ENCODE results near the gene ATP9A.
"Not testable (repeated sequence)": the region's sequence is repeated elsewhere in the genome, so short reads cannot be mapped to it uniquely, and the experiment has no call there.

Gene ATP9A

DNA sequence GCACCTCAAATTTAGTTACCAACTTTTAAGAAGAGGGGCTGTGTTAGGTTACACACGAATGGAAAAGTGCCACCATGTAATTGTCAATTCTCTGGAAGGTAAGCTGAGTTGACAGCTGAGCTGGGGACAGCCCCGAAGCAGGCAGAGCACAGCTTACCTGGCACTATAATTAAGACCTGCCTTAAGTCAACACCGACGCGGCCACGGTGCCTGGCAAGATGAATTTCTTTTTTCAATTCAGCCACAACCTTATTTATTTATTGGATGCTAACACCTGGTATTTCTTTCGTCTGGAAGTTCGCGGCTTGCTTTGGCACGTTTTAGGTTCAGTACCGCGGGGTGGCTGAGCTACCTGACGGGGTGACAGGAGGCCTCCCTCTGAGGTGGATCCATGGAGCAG is 185.1 kb downstream of the ATP9A start:
- DNase-seq: no peak

DNA sequence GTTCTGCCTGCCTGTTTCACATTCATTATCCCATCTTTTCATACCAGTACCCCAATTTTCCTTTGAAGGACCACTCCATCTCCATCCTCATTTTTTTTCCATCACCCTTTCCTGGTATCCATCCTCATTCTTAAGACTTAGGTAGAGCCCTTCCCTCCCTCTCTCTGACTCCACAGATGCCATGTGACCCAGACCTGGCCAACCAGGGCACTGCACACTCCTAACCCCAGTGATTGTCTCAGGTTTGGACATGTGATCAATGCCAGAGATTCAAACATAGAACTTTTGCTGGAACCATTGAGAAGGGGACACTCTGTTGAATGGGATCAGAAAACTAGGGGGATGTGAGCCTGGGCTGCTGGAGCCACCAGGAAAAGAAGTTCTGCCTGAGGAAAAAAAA is 186.6 kb downstream of the ATP9A start:
- intact Hi-C loops (cut with DNase I): no loop called here
- no peak for DNase-seq

More for the DNA sequence above, 185.1 kb downstream of the ATP9A start:
- intact Hi-C loops (cut with DNase I): no loop called here

DNA sequence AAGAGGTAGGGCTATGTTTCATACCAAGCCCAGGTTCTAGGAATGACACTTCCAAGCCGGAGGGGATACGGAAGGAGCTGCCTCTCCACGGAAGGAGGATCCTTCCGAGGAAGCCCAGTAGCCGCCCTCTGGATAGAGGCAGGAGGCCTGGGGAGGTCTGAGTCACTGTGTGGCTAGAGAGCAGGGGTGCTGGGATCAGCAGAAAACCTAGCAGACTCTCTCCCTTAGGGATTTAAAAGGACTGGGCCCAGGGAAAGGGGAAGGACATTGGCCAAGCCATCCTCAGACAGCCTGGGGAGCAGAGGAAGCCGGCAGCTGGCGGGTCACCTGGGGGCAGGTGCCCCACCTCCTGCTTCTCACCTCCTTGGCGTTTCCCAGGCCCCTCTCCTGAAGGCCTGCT is 189.1 kb downstream of the ATP9A start:
- no peak for DNase-seq
- intact Hi-C loops (cut with DNase I): no loop called here

DNA sequence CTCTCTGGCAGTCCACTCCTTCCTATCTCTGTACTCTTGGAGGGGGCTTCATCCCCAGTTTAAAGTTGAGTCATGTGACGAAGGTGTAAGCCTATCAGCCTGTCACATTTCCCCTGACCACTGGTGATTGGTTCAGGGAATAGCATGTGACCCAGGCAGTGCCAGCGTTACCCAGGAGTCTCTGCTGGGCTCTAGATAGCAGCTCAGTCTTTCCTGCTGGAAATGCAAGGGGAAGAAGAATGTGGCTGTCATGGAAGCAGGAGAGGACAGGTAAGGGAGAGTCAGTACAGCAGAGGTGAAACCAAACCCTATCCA is 190.1 kb downstream of the ATP9A start:
- intact Hi-C loops (cut with DNase I): no loop called here
- no peak for DNase-seq

DNA sequence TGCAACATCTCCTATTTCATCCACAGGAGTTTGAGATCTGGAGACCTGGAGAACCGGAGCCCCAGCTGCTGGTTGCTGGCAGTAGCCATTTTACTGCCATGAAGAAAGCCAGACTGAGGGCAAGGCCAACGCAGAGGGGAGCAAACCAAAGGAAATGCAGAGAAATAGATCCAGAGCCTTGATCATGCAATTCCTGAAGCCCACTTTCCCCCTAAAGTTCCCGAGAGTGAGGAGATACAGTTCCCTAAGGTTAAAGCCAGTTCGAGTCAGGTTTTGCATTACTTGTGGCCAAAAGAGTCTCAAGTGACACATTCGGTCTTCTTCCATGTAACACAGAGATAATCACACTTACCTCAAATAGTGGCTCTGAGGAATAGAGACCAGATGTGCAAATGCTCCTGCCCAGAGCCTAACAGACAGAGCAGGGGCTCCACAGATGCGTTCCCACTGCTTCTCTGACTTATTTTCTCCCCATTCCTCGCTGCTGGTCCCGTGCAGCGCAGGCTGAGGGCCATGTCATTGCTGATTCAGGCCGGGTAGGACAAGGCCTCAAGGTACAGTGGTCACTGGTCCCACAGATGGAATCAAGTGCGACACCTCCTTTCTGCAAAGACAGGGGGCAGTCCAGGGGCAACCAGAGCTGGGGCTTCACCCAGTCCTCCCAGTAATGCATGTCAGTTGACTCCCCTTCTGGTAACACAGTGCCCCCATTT is 190.6 kb downstream of the ATP9A start:
- intact Hi-C loops (cut with DNase I): no loop called here
- DNase-seq: no peak

DNA sequence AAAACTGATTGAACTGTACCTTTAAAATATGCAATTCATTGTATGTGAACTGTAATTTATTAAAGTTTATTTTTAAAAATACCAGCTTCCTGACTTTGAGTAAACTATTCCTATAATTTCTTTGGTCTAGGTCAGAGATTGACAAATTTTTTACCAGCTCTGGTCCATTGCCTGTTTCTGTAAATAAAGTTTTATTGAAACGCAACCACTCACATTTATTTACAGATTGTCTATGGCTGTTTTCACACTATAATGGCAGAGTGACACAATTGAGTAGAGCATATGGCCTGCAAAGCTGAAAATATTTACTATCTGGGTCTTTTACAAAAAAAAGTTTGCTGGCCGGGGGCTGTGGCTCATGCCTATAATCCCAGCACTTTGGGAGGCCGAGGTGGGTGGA is 192.7 kb downstream of the ATP9A start:
- no peak for DNase-seq
- intact Hi-C loops (cut with DNase I): no loop called here

DNA sequence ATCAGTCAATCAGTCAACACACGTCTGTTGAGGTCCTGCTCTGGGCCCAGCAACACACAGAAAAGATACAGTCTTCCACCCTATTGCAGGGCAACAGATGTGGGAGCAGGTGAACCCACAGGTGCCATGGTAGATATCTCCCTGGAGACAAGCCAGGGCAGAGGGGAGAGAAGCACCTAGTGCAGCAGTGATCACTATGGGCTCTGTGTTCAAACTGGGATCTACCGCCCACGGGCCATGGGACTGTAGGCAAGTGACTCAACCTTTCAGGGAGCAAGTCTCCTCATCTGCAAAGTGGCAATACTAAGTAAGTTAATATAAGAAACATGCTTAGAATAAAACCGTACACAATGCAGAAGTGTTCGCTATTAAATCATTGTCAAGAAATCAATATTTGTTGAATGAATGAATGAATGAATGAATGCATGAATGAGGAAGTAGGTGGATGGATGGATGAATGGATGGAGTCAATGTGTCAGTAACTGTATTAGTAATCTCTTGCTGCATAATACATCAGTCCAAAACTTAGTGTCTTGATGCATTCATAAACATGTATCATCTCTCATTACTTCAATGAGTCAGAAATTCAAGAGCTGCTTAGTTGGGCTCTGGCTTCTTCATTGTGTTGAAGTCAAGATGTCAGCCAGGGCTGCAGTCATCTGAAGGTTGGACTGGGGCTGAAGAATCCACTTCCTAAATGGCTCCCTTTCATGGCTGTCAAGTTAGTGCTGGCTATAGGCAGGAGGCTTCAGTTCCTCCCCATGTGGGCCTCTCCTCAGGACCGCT is 193.7 kb downstream of the ATP9A start:
- intact Hi-C loops (cut with DNase I): no loop called here

DNA sequence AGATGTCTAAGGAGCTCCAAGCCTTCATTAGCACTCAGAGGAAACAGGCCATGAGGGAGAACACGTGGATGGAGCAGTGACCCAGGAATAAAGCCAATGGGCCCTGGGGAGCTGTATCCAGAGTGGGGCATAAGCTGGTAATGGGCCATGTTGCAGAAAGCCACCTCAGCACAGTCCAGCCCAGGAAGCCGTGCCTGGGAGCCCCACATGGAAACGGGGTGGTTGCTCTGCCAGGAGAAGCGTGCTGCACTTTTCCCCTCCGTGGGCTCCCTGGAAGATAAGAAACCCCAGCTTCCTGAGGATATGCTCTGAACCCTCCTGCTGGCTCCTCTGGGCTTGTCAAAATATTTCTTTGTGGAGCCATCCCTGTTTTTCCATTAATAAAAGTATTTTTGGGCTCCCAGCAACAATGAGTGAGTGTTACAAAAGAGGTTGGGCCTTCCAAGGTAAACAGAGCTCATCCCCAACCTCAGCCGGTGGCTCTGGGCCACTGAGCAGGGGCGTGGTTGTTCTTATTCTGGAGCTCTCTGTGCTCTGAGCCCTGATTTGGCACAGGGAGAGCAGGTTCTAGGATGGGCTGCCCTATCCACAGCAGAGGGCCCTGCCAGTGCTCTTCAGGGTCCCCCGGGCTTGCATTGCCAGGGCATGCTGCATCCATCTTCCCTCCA is 194.5 kb downstream of the ATP9A start:
- no peak for DNase-seq
- intact Hi-C loops (cut with DNase I): no loop called here

More for the DNA sequence above, 193.7 kb downstream of the ATP9A start:
- DNase-seq: no peak

DNA sequence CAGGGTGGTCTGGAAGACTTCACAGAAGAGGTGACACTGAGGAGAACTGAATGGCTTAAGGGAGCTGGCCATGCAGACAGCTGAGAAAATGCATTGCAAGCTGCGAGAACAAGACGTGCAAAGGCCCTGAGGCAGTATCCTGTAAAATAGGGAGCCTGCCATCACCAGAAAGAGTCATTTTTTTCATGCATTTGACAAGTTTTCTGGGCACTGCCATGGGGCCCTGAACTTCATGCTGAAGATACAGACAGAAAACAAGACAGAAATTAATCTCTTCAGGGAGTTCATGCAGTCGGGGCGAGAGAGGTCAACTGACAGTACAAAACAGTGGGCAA is 196.8 kb downstream of the ATP9A start:
- DNase-seq: no peak
- intact Hi-C loops (cut with DNase I): no loop called here

DNA sequence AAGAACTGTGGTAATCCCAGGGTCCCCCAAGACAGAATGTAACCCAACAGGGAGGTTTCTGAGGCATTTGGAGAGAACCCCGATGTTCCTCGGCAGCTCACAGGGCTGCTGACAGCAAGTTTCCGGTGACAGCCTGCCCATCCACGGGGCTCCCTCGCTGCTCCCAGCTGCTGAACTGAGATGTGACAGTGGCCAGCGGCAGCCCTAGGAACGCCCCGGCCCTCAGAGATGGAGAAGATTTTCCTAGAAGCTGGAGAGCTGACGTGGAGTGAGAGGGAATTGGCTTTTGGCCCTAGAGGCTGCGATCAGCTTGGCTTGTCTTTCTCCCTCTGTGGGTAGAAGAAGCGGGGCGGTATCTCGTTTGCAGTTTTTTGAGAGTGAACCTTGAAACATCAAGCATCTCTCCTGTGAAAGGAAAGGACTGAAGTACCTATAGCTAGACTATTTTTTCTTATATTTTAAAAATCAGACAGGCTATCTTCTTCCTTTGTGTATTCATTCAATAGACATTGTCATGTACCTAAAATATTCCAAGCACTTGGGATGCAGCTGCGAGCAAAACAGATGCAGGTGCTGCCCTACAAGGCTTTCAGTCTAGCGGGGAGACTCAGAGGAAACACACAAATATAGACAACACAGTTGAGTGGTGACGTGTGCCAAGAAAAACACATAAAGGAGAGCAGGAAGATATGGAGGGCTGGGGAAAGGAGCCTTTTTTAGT is 197.3 kb downstream of the ATP9A start:
- intact Hi-C loops (cut with DNase I): no loop called here
- peak in 12 of 42 donors; percentile 20 to 64 (median 30) for DNase-seq

DNA sequence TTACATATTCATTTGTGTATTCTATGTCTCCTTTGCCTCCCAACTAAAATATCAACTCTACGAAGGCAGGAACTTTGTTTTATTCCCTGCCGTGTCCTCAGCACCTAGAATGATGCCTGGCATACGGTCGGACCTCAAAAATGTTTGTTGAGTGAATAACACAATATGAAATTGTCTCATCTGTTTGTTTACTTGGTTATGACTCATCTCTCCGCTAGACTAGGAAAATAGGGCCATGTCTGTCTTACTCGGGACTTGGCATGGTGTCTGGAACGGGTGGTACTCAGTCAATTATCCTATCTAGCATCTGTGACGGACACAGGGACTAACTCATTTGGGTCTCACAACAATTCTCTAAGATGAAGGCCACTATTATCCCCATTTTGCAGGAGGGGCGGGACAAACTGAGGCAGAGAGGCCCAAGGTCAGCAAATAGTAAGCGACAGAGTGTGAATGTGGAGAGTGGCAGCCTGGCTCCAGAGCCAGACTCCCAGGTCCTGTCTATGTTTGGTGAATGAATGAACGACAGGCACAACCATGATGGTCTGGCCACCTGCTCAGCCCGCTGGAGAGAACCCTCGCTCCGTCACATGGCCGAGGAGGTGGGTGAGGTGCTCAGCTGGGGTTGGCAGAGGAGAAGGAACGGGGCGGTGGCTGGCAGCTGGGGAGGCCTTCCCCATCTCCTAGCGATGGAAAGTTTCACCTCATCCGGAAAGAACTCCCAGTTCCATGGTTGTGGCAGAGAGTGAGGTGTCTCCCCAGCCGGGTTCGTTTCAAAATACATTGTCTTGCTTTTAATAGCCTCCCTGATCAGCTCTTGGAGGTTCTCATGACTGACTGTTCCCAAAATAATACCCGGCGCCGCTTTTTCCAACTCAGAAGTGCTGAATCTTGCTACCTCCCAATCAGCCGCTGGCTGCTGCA is 198.1 kb downstream of the ATP9A start:
- peak; percentile 26 to 85 (median 62) for DNase-seq
- intact Hi-C loops (cut with DNase I): no loop called here

DNA sequence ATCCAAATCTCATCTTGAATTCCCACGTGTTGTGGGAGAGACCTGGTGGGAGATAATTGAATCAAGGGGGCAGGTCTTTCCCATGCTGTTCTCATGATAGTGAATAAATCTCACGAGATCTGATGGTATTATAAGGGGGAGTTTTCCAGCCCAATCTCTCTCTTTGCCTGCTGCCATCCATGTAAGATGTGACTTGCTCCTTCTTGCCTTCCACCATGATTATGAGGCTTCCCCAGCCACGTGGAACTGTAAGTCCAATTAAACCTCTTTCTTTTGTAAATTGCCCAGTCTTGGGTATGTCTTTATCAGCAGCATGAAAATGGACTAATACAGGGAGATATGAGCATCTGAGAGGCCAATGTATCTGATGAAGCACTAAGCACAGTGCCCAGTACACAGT is 199.7 kb downstream of the ATP9A start:
- DNase-seq; intact Hi-C loops (cut with DNase I): not testable (repeated sequence)

DNA sequence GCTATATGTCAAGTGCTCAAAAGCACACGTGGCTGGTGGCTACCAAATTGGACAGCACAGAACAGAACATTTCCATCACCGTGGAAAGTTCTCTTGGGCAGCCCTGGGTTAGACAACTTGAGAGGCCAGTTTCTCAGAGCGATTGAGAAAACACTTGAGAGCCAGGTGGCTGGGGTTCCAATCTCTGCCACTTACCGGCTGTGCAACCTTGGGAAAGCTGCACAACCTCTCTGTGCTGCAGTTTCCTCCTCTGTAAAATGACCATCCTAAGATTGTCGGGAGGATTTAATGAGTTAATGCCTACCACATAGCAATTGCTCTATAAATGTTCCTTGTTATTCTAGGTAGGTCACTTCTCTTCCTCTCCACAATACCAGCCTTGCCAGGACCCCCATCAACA is 200.6 kb downstream of the ATP9A start:
- DNase-seq: no peak
- intact Hi-C loops (cut with DNase I): no loop called here

DNA sequence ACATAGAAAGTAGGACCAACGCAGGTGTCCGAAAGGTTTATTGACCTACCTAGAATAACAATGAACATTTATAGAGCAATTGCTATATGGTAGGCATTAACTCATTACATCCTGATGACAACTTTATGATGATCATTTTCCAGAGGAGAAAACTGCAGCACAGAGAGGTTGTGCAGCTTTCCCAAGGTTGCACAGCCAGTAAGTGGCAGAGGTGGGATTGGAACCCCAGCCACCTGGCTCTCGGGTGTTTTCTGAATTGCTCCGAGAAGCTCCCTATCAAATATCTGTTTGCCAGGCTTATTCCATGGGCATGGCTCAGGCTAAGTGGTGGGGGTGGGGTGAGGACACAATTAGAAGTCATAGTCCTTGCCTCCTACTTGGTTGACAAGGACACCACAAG is 201.6 kb downstream of the ATP9A start:
- no peak for DNase-seq
- intact Hi-C loops (cut with DNase I): no loop called here

DNA sequence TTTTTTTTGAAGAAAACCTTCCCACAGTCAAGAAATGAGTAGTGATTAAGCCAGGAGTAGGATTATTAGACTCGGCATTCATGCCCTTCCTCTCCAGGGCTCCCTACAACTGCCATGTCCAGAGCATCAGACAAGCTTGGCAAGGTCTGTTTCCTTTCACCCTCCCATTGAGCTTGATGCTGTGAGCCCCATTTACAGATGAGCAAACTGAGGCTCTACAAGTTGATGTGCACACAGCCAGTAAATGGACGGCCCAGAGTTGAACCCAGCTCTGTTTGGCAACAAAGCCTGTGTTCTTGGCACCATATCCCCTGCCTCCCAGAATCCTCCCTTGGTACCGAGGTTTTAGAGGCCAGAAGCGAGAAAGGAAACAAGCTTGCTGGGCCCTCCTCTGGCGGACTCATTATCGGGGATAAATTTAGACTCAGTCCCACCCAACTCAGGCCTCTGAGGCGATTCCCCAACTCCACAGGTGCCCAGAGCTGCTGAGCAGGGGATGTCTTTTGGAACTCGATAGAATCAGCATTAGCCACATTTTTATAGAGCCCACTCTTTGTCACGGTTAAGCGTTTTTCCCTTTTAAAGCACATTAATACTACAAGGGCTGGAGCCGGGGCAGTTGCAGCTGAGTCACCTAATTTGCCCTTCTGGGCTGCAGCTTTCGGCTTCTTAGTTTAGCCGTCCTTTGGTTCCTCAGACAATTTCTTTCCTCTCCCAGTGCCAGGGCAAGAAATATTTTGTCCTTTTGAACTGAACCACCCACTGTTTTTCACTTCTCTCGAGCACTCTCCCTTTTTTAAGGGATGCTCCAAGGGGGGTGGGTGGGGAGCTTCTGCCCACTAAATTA is 202.7 kb downstream of the ATP9A start:
- intact Hi-C loops (cut with DNase I): no loop called here
- peak in 6 of 42 donors; percentile 13 to 66 (median 37) for DNase-seq

DNA sequence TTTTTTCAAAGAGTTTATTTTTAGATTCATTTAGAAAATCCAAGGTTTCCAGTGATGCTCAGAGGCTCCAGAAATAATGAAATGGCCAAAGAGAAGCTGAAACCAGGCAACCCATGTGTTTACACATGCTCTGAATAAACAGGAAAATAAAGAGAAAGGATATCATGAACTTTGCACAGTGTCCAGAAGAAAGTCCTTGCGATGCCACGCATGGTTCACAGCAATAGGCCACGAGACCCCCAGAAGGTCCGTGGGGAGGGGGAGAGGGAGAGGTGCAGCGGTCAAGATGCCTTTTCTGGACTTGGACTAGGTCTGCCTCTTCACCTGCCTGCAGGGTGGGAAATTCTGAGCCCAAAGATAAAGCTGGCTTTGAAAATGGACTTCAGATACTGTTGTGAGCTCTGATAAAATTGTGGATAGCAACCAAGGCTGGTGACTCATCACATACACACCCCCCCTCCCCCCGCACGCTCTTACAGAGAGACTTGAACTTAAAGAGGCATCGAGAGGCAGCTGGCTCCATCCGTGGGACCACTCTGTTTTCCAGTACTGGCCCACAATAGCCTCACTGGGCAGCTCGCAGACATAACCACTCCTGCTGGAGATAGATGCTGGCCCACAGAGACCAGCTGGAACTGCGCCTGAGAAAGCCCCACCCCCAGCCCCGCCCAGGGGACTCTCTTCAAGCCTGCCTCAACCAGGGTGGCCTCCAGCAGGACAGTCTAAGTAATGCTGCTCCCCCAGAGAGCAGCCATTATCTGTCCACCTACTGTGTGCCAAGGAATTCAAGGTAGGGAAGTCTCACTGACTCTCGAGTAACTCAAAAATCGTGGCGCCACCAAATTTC is 204.5 kb downstream of the ATP9A start:
- intact Hi-C loops (cut with DNase I): no loop called here
- DNase-seq: peak in 26 of 42 donors; percentile 17 to 76 (median 47)

DNA sequence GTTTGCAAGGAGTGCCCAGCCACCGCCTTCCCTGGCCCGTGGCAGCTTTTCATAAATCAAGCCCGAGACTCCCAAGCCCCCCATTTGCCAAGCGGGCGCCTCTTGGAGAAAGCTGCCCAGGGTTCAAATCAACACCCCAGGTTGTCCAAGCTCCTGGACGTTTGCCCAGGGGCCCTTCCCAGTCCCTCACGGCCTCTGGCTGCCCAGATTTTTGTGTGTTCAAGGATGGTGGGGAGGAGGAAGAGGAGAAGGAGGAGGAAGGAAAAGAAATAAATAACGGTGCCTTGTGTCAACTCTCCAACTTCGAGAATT is 205.1 kb downstream of the ATP9A start:
- intact Hi-C loops (cut with DNase I): no loop called here
- DNase-seq: peak in 2 of 42 donors; percentile 18 to 57
